Stomach (tissue), 4 donors: ENCODE results near the gene SLCO6A1.

Source experiments
- CTCF ChIP-seq, 7 experiments: fragments of 450-650 bp in 4 of 7; fragments of 200-600 bp in 3 of 7; sonication (generic) in 3 of 7; IDR thresholded peaks; one replicate each; pipeline ENCODE4 v1.5.1; 2016 to 2019; ENCODE audit warnings: antibody characterized with exemption in 7 of 7, control low read depth in 2 of 7, mild to moderate bottlenecking in 1 of 7
- EP300 ChIP-seq: sonication (generic); formaldehyde crosslinking; IDR thresholded peaks from one replicate; pipeline ENCODE4 v1.6.1; 2017; ENCODE audit warnings: antibody characterized with exemption

DNA sequence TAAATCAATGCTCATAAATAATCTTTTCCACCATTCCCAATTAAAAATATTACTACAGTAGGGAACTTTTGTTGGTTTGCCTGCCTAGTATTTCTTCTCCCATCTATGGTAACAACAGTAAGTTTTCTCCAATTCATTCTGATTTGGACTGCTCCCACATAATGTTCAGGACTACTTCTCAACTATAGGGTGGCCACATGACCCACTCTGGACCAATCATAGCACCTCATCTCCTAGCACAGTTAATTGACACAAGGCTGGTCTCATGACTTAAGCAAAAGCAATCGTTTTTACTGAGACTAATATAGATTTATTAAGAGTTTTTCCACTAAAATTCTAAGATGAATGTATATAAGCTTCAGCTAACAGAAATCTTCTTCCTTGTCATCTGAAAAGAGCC lies 28.7 kb upstream of the SLCO6A1 start:
- TF ChIP-seq CTCF (IDR thresholded peaks at IDR 0.05) (no peak), EP300 (no peak)
